Testis (tissue), 2 donors: ENCODE data around the gene VSTM1.

Experiments used
- CTCF ChIP-seq, 3 experiments: fragments of 450-650 bp in 2 of 3; fragments of 200-600 bp in 1 of 3; sonication (generic) in 1 of 3; IDR thresholded peaks; one replicate each; pipeline ENCODE4 v1.5.1; 2016 to 2019; ENCODE audit warnings: antibody characterized with exemption in 3 of 3, mild to moderate bottlenecking in 2 of 3, moderate library complexity in 1 of 3
- POLR2A ChIP-seq: fragments of 450-650 bp; IDR thresholded peaks from one replicate; pipeline ENCODE4 v1.6.1; 2017; ENCODE audit warnings: antibody characterized with exemption, mild to moderate bottlenecking, moderate library complexity

- TF ChIP-seq CTCF (IDR thresholded peaks at IDR 0.05) = peak in 2 of 3 experiments; percentile 41 to 60
- no peak for TF ChIP-seq POLR2A
These were observed 33.7 kb downstream of the VSTM1 start for GRCh38 chr19:54029930-54030490.
